ENCODE data around the gene SORD. TPM values are rescaled to one million over a fixed set of nuclear protein-coding genes. Genes with fewer than 3 reads are reported as not detected.
"Not testable (repeated sequence)": the region's sequence is repeated elsewhere in the genome, so short reads cannot be mapped to it uniquely, and the experiment has no call there.

SORD gene
- total RNA-seq, 4 donors from 2014 or later: 6.3 to 39.6 (median 10.6) TPM

GRCh38 chr15:44999105-44999504 is 23.9 kb upstream of the SORD start:
- Histone ChIP-seq H3K4me1 (no peaks in the 10 kb centered on the region), H3K9me3 (no peaks in the 10 kb centered on the region), H3K27ac (no peak overlapping the region), H3K27me3 (no peaks in the 10 kb centered on the region), H3K4me3 (no peak overlapping the region), H3K36me3 (no peaks in the 10 kb centered on the region)
- no peak for DNase-seq
- TF ChIP-seq CTCF (IDR thresholded peaks at IDR 0.05): no peak
- no peak for TF ChIP-seq POLR2A (IDR thresholded peaks at IDR 0.05)

- H3K27ac ChIP-seq, H3K4me3 ChIP-seq, H3K36me3 ChIP-seq, H3K4me1 ChIP-seq, H3K27me3 ChIP-seq, DNase-seq, H3K9me3 ChIP-seq: not testable (repeated sequence)
Measured at GRCh38 chr15:45001180-45001579, 21.8 kb upstream of the SORD start.

- H3K4me1 ChIP-seq, DNase-seq, H3K27ac ChIP-seq, H3K27me3 ChIP-seq, H3K36me3 ChIP-seq, H3K4me3 ChIP-seq, H3K9me3 ChIP-seq: not testable (repeated sequence)
Measured at GRCh38 chr15:45003731-45004410, 19.1 kb upstream of the SORD start.

- not testable (repeated sequence) for H3K36me3 ChIP-seq, DNase-seq, H3K4me3 ChIP-seq, H3K27ac ChIP-seq, H3K4me1 ChIP-seq, H3K27me3 ChIP-seq, H3K9me3 ChIP-seq
Measured at GRCh38 chr15:45004590-45005175, 18.3 kb upstream of the SORD start.

GRCh38 chr15:45009046-45009445 is 13.9 kb upstream of the SORD start:
- TF ChIP-seq POLR2A (IDR thresholded peaks at IDR 0.05) (no peak), CTCF (IDR thresholded peaks at IDR 0.05) (no peak)
- Histone ChIP-seq H3K4me3 (no peak overlapping the region), H3K27me3 (no peaks in the 10 kb centered on the region), H3K9me3 (no peaks in the 10 kb centered on the region), H3K36me3 (no peaks in the 10 kb centered on the region), H3K4me1 (no peaks in the 10 kb centered on the region), H3K27ac (no peak overlapping the region)
- DNase-seq: no peak

GRCh38 chr15:45015114-45015513 is 7.9 kb upstream of the SORD start:
- H3K9me3 ChIP-seq, H3K27ac ChIP-seq, H3K4me1 ChIP-seq, DNase-seq, H3K27me3 ChIP-seq, H3K36me3 ChIP-seq, H3K4me3 ChIP-seq: not testable (repeated sequence)

- not testable (repeated sequence) for H3K27ac ChIP-seq, H3K36me3 ChIP-seq, DNase-seq, H3K27me3 ChIP-seq, H3K9me3 ChIP-seq, H3K4me3 ChIP-seq
- peaks cover 0 to 17% (median 9%) of the 10 kb centered on the region in 4 donors for H3K4me1 ChIP-seq
Measured at GRCh38 chr15:45020222-45020900, 2.6 kb upstream of the SORD start.

- H3K4me3 ChIP-seq, H3K27me3 ChIP-seq, H3K27ac ChIP-seq, H3K36me3 ChIP-seq, DNase-seq, H3K9me3 ChIP-seq: not testable (repeated sequence)
- peaks cover 0 to 17% (median 9%) of the 10 kb centered on the region in 4 donors for H3K4me1 ChIP-seq
Measured at GRCh38 chr15:45020901-45021259, 2.1 kb upstream of the SORD start.

GRCh38 chr15:45021348-45021747 is 1.6 kb upstream of the SORD start:
- no peak for TF ChIP-seq CTCF (IDR thresholded peaks at IDR 0.05)
- no peak for TF ChIP-seq POLR2A (IDR thresholded peaks at IDR 0.05)
- no peak for DNase-seq

More at GRCh38 chr15:45021348-45021747, 1.6 kb upstream of the SORD start:
- H3K4me1 ChIP-seq: peaks cover 0 to 17% (median 9%) of the 10 kb centered on the region in 4 donors
- H3K27ac ChIP-seq: no peak overlapping the region
- H3K9me3 ChIP-seq: no peaks in the 10 kb centered on the region
- H3K36me3 ChIP-seq: no peaks in the 10 kb centered on the region
- H3K27me3 ChIP-seq: no peaks in the 10 kb centered on the region
- no peak overlapping the region for H3K4me3 ChIP-seq
